ENCODE measurements around the gene C1orf21. TPM values are rescaled to one million over a fixed set of nuclear protein-coding genes. Genes with fewer than 3 reads are reported as not detected.

The C1orf21 gene
- polyA plus RNA-seq, 1 donor (not counting 4 experiments of a cell fraction or from before 2014, with no cell fraction given) = 44.3 TPM

DNA sequence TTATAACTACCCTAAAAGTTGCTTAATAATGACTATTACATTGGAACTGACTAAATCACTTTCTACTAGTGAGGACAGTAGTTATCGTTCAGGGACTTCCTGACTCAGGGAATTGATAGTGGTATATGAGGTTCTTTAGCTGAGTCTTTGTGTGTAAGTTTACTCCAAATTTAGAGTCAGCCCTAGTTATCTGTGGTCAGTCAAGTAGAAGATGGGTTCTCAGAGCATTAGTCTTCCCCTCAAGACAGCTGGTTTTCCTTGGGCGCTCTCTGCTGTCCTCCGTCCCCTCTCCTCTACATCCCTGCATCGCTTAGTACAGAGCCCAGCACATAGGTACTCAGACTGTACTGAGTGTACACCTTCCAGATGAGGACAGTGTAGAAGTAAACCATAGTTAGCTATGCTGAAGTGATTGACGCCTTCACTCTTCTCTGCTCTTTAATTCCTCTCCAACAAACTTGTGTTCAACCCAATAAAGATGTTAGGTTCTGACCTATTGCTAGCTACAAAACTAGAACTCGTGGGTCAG lies 116.5 kb downstream of the C1orf21 start:
- Histone ChIP-seq H3K4me3 (ENCODE audit: control insufficient read depth in 2 of 3, extremely low read depth in 1 of 3, insufficient read depth in 2 of 3, low read depth in 1 of 3, low read length in 3 of 3) (no peak overlapping the region), H3K4me1 (ENCODE audit: control insufficient read depth, extremely low read depth, insufficient read depth, low read length) (no peaks in the 10 kb centered on the region), H2AFZ (ENCODE audit: control insufficient read depth, low read length) (no peak overlapping the region), H3K27me3 (ENCODE audit: control insufficient read depth, extremely low read depth, insufficient read depth, low read length) (no peaks in the 10 kb centered on the region), H3K9me1 (ENCODE audit: control insufficient read depth, extremely low read depth, insufficient read depth, low read length) (peaks cover 3% of the 10 kb centered on the region), H4K20me1 (ENCODE audit: control insufficient read depth, extremely low read depth, insufficient read depth, low read length) (no peaks in the 10 kb centered on the region), H3K36me3 (ENCODE audit: control insufficient read depth in 2 of 2, extremely low read depth in 1 of 2, insufficient read depth in 2 of 2, low read length in 2 of 2) (no peaks in the 10 kb centered on the region), H3K9ac (ENCODE audit: control insufficient read depth, extremely low read depth, insufficient read depth, low read length) (no peak overlapping the region), H3K4me2 (ENCODE audit: control insufficient read depth, extremely low read depth, insufficient read depth, low read depth, low read length) (no peak overlapping the region), H3K9me3 (ENCODE audit: control insufficient read depth, low read depth, low read length) (no peaks in the 10 kb centered on the region), H3K27ac (ENCODE audit: control insufficient read depth, insufficient read depth, low read length) (no peak overlapping the region), H3K79me2 (ENCODE audit: control insufficient read depth, insufficient read depth, low read length) (peaks cover 18% of the 10 kb centered on the region)
- FAIRE-seq = no peak
- no peak for DNase-seq (ENCODE audit: low read depth, low spot score)
- dilution Hi-C loops (cut with MboI; ENCODE audit: extremely low pct_ligation_motif_present, low sequenced_read_pairs) = no loop called here
- TF ChIP-seq EZH2 (IDR thresholded peaks at IDR 0.05; ENCODE audit: low read length) = no peak
- TF ChIP-seq, protein P1, sequence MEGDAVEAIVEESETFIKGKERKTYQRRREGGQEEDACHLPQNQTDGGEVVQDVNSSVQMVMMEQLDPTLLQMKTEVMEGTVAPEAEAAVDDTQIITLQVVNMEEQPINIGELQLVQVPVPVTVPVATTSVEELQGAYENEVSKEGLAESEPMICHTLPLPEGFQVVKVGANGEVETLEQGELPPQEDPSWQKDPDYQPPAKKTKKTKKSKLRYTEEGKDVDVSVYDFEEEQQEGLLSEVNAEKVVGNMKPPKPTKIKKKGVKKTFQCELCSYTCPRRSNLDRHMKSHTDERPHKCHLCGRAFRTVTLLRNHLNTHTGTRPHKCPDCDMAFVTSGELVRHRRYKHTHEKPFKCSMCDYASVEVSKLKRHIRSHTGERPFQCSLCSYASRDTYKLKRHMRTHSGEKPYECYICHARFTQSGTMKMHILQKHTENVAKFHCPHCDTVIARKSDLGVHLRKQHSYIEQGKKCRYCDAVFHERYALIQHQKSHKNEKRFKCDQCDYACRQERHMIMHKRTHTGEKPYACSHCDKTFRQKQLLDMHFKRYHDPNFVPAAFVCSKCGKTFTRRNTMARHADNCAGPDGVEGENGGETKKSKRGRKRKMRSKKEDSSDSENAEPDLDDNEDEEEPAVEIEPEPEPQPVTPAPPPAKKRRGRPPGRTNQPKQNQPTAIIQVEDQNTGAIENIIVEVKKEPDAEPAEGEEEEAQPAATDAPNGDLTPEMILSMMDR (optimal IDR thresholded peaks at IDR 0.05 in 1 of 3, IDR thresholded peaks at IDR 0.05 in 1 of 3, conservative IDR thresholded peaks at IDR 0.05 in 1 of 3; ENCODE audit: extremely low read depth in 1 of 3, insufficient read depth in 2 of 3, low read length in 3 of 3) = no peak

DNA sequence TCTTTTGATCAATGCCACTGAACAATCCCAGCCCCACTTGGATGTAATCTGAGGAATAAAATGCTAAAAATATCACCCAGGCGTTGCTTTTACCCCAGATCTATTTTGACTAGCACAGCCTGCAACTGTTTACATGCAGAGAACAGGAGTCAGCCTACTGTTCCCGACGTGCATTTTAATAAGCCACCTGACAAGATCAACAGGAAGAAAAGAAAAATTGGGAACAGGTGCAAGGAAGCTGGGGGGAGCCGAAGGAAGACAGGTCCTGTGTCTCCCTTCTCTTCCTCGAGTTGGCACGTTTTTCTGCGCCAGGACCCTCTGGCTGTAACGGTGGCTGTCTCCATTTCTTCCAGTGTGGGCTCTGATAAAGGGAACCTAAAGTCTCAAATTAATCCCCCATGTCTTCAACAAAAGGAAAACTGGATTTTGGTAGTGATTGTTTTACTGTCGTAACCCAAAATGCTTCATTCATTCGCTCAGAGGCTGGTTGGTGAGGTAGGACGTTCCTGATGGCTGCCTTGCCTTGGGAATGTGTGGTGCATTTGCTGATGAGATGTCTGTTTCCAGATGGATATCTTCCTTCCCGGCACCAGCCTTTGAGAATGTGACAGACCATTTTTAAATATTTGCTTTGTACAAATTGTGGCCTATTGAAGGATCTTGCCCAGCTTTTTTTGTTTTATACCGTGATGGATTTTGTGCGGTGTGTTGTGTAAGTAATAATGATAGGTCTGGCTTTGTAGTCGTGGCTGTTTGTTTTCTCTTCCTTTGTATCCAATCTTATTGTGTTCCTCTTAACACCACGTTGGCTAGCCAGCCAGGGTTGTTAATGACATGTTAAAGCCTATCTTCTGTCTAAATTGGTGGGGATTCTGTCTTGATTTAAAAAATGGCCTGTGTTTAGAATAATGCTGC lies 117.5 kb downstream of the C1orf21 start:
- no peak overlapping the region for H3K4me3 ChIP-seq (ENCODE audit: control insufficient read depth in 2 of 3, extremely low read depth in 1 of 3, insufficient read depth in 2 of 3, low read depth in 1 of 3, low read length in 3 of 3)
- H3K27me3 ChIP-seq (ENCODE audit: control insufficient read depth, extremely low read depth, insufficient read depth, low read length) = no peaks in the 10 kb centered on the region
- no peak for TF ChIP-seq EZH2 (IDR thresholded peaks at IDR 0.05; ENCODE audit: low read length)
- TF ChIP-seq, protein P1 (optimal IDR thresholded peaks at IDR 0.05 in 1 of 3, IDR thresholded peaks at IDR 0.05 in 1 of 3, conservative IDR thresholded peaks at IDR 0.05 in 1 of 3; ENCODE audit: extremely low read depth in 1 of 3, insufficient read depth in 2 of 3, low read length in 3 of 3) = no peak
- no peak for FAIRE-seq
- no peak overlapping the region for H2AFZ ChIP-seq (ENCODE audit: control insufficient read depth, low read length)
- DNase-seq (ENCODE audit: low read depth, low spot score) = no peak
- H3K9me1 ChIP-seq (ENCODE audit: control insufficient read depth, extremely low read depth, insufficient read depth, low read length) = peaks cover 3% of the 10 kb centered on the region
- no peaks in the 10 kb centered on the region for H3K36me3 ChIP-seq (ENCODE audit: control insufficient read depth in 2 of 2, extremely low read depth in 1 of 2, insufficient read depth in 2 of 2, low read length in 2 of 2)
- no peaks in the 10 kb centered on the region for H3K9me3 ChIP-seq (ENCODE audit: control insufficient read depth, low read depth, low read length)
- no peak overlapping the region for H3K9ac ChIP-seq (ENCODE audit: control insufficient read depth, extremely low read depth, insufficient read depth, low read length)
- H3K4me1 ChIP-seq (ENCODE audit: control insufficient read depth, extremely low read depth, insufficient read depth, low read length) = no peaks in the 10 kb centered on the region
- dilution Hi-C loops (cut with MboI; ENCODE audit: extremely low pct_ligation_motif_present, low sequenced_read_pairs) = no loop called here
- peaks cover 18% of the 10 kb centered on the region for H3K79me2 ChIP-seq (ENCODE audit: control insufficient read depth, insufficient read depth, low read length)
- H4K20me1 ChIP-seq (ENCODE audit: control insufficient read depth, extremely low read depth, insufficient read depth, low read length) = no peaks in the 10 kb centered on the region
- H3K4me2 ChIP-seq (ENCODE audit: control insufficient read depth, extremely low read depth, insufficient read depth, low read depth, low read length) = no peak overlapping the region
- H3K27ac ChIP-seq (ENCODE audit: control insufficient read depth, insufficient read depth, low read length) = no peak overlapping the region
